GM12873 (cell line): ENCODE measurements around the gene TEX11.

Experiments used
- CTCF ChIP-seq: IDR thresholded peaks from 2 replicates; pipeline ENCODE4 v1.5.1; 2012; ENCODE audit warnings: low read depth, mild to moderate bottlenecking, moderate library complexity, low read length, control low read depth; ENCODE audit not compliant: insufficient read depth; ENCODE audit errors: missing control alignments

TEX11 gene

DNA sequence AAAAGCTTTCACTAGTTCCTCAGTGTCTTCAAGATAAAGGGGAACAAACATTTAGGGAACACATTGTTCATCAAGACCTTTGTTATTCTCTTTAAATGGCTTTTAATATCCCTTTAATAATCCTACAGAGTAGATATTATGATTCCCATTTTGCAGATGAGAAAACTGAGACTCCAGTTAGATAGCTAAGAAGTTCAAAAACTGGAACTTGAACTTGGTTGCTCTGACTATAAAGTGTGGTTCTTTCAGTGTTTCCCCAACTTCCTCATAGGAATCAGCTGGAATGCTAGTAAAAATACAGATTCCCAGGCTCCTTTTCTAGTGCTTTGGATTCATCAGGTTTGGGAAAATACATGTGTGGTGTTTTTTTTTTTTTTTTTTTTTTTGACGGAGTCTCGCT lies 426.2 kb downstream of the TEX11 start:
- TF ChIP-seq CTCF: no peak

GRCh38 chrX:70481471-70482270 lies 426.8 kb downstream of the TEX11 start:
- TF ChIP-seq CTCF: no peak

DNA sequence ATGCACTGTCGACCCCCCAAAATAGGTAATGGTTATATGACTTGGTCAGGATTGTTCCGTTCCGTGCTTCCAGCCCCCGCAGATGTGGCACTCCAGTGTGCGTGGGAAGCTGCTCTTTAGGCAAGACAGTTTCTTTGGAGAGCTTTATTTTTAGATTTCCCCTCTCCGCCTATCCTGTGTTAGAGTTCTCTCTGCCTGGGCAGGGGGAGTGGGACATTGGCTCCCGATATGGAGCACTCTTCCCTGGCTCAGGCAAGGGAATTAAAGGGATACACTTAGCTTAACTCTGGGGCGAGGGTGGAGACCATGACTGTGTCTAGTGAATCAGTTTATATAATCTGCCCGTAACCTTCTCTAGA lies 427.9 kb downstream of the TEX11 start:
- TF ChIP-seq CTCF: no peak

DNA sequence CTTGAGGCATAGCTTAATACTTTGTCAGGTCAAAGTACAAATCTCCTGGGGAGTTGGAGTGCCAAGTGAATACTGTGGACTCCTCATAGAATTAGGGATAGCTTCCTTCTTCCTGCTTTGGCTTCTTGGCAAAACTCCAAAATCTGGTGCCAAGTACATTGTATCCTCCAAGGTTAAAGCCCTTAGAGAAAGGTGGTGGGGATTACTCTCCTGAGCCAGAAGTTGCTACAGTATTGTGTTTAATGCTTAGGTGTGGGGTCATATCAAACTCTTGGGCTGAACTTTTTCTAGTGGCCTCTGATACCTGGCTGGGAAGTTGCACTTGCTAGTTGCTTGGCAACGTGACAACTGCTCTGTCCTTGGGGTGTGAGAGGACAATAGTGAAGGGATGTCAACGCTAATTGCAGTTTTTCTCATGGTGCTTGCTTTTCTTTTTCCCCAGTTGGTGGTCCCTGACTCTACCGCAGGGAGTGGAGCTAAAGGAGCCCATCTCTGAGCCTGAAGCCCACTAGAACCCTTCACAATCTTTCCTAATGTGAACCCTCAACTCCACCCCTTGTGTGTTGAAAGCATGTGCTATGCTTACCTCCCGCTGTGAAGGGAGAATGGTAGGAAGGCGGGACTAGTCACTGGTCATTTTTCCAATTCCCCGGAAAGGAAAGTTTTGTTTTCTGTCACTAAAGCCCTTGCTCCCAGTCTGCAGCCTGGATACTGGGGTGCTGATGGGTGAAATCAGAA lies 428.4 kb downstream of the TEX11 start:
- TF ChIP-seq CTCF: no peak

GRCh38 chrX:70479247-70479921 lies 429.1 kb downstream of the TEX11 start:
- TF ChIP-seq CTCF: no peak
